ENCODE data around the gene FFAR3.
"Not testable (repeated sequence)": the region's sequence is repeated elsewhere in the genome, so short reads cannot be mapped to it uniquely, and the experiment has no call there.

GRCh38 chr19:35358834-35359233 is 574 bp downstream of the FFAR3 start:
- TF ChIP-seq POLR2A, CTCF (IDR thresholded peaks at IDR 0.05): not testable (repeated sequence)
